ENCODE measurements around the gene RPRD1B. TPM values are rescaled to one million over a fixed set of nuclear protein-coding genes. Genes with fewer than 3 reads are reported as not detected.

Gene RPRD1B
- total RNA-seq, 5 donors from 2014 or later (not counting 1 experiment from before 2014, with no cell fraction given), result 38.3 to 46.6 (median 40.5) TPM

GRCh38 chr20:38054647-38055046, 21.1 kb downstream of the RPRD1B start:
- Mint-ChIP-seq H3K9me3 (no peaks in the 10 kb centered on the region), H3K4me3 (no peak overlapping the region), H3K27ac (no peak overlapping the region), H3K36me3 (peaks cover 31% of the 10 kb centered on the region), H3K4me1 (peaks cover 40 to 50% (median 49%) of the 10 kb centered on the region in 3 donors), H3K27me3 (no peaks in the 10 kb centered on the region)
- Histone ChIP-seq H3K4me3 (ENCODE audit: control insufficient read depth in 1 of 2, extremely low read depth in 1 of 2, low read length in 1 of 2) (no peak overlapping the region), H3K27me3 (replicated peaks in 1 of 2; ENCODE audit: control insufficient read depth in 2 of 2, extremely low read depth in 1 of 2, insufficient read depth in 2 of 2, low read length in 1 of 2) (no peaks in the 10 kb centered on the region), H3K27ac (ENCODE audit: low read length) (no peak overlapping the region), H3K9me3 (no peaks in the 10 kb centered on the region), H3K4me1 (ENCODE audit: control insufficient read depth in 1 of 2, extremely low read depth in 1 of 2, insufficient read depth in 2 of 2, low read length in 2 of 2) (no peaks in the 10 kb centered on the region), H3K36me3 (ENCODE audit: control insufficient read depth in 2 of 2, extremely low read depth in 1 of 2, insufficient read depth in 1 of 2, low read length in 1 of 2) (peaks cover 6 to 61% of the 10 kb centered on the region in 2 donors)
- no peak for ATAC-seq (replicated peaks in 1 of 4)
- POLR2A ChIA-PET, result no interaction called here
- CTCF ChIA-PET, result interaction anchor here in 1 of 2 donors (0.6 to 0.7 kb wide), 2 partner anchors 36 to 62 kb away, joined by 4 read pairs; no protein-coding TSS in a partner anchor
- no peak for DNase-seq
- WGBS (ENCODE audit: insufficient coverage), result no CpG with 5 or more reads among the region's 2 CpGs

GRCh38 chr20:38055294-38055693, 21.7 kb downstream of the RPRD1B start:
- Histone ChIP-seq H3K27ac (ENCODE audit: low read length) (no peak overlapping the region), H3K27me3 (replicated peaks in 1 of 2; ENCODE audit: control insufficient read depth in 2 of 2, extremely low read depth in 1 of 2, insufficient read depth in 2 of 2, low read length in 1 of 2) (no peaks in the 10 kb centered on the region), H3K4me1 (ENCODE audit: control insufficient read depth in 1 of 2, extremely low read depth in 1 of 2, insufficient read depth in 2 of 2, low read length in 2 of 2) (no peaks in the 10 kb centered on the region), H3K36me3 (ENCODE audit: control insufficient read depth in 2 of 2, extremely low read depth in 1 of 2, insufficient read depth in 1 of 2, low read length in 1 of 2) (peaks cover 9 to 61% of the 10 kb centered on the region in 2 donors), H3K4me3 (ENCODE audit: control insufficient read depth in 1 of 2, extremely low read depth in 1 of 2, low read length in 1 of 2) (no peak overlapping the region), H3K9me3 (no peaks in the 10 kb centered on the region)
- Mint-ChIP-seq H3K4me3 (no peak overlapping the region), H3K36me3 (peaks cover 31% of the 10 kb centered on the region), H3K27ac (peak overlapping the region in 1 of 2 donors; percentile 41), H3K27me3 (no peaks in the 10 kb centered on the region), H3K4me1 (peaks cover 34 to 43% (median 43%) of the 10 kb centered on the region in 3 donors), H3K9me3 (no peaks in the 10 kb centered on the region)
- ChIA-PET CTCF (interaction anchor here in 1 of 2 donors (0.7 kb wide), 2 partner anchors 35 to 491 kb away, joined by 3 to 4 read pairs; no protein-coding TSS in a partner anchor), POLR2A (no interaction called here)
- WGBS (ENCODE audit: insufficient coverage), result 74% methylated on average over 4 of the region's 4 CpGs
- ATAC-seq (replicated peaks in 1 of 4), result no peak
- DNase-seq, result no peak

GRCh38 chr20:38055848-38056247, 22.3 kb downstream of the RPRD1B start:
- 100% methylated on average over 4 of the region's 6 CpGs for WGBS (ENCODE audit: insufficient coverage)
- Mint-ChIP-seq H3K27me3 (no peaks in the 10 kb centered on the region), H3K4me1 (peaks cover 32 to 38% (median 38%) of the 10 kb centered on the region in 3 donors), H3K9me3 (no peaks in the 10 kb centered on the region), H3K4me3 (no peak overlapping the region), H3K27ac (peak overlapping the region in 1 of 2 donors; percentile 2), H3K36me3 (peaks cover 34% of the 10 kb centered on the region)
- H3K4me1 ChIP-seq (ENCODE audit: control insufficient read depth in 1 of 2, extremely low read depth in 1 of 2, insufficient read depth in 2 of 2, low read length in 2 of 2), result no peaks in the 10 kb centered on the region
- peaks cover 13 to 61% of the 10 kb centered on the region in 2 donors for H3K36me3 ChIP-seq (ENCODE audit: control insufficient read depth in 2 of 2, extremely low read depth in 1 of 2, insufficient read depth in 1 of 2, low read length in 1 of 2)
- H3K4me3 ChIP-seq (ENCODE audit: control insufficient read depth in 1 of 2, extremely low read depth in 1 of 2, low read length in 1 of 2), result no peak overlapping the region
- POLR2A ChIA-PET, result interaction anchor here in 1 of 2 donors (0.7 kb wide), 1 partner anchor 499 kb away, joined by 3 read pairs; no protein-coding TSS in a partner anchor
- no peak overlapping the region for H3K27ac ChIP-seq (ENCODE audit: low read length)
- H3K27me3 ChIP-seq (replicated peaks in 1 of 2; ENCODE audit: control insufficient read depth in 2 of 2, extremely low read depth in 1 of 2, insufficient read depth in 2 of 2, low read length in 1 of 2), result no peaks in the 10 kb centered on the region
- DNase-seq (no peak), ATAC-seq (replicated peaks in 1 of 4) (no peak)
- no peaks in the 10 kb centered on the region for H3K9me3 ChIP-seq
- CTCF ChIA-PET, result interaction anchor here (0.7 to 1.0 kb wide), 3 partner anchors 165 to 938 kb away, joined by 3 to 4 read pairs (median 3); no protein-coding TSS in a partner anchor

- Mint-ChIP-seq H3K36me3 (peaks cover 35% of the 10 kb centered on the region), H3K4me3 (no peak overlapping the region)
- 0% methylated on average over 1 of the region's 7 CpGs for WGBS (ENCODE audit: insufficient coverage)
These were observed 23.9 kb downstream of the RPRD1B start for GRCh38 chr20:38057351-38057972.

GRCh38 chr20:38059832-38060231, 26.3 kb downstream of the RPRD1B start:
- ATAC-seq (replicated peaks in 1 of 4), result no peak
- H3K9me3 ChIP-seq, result no peaks in the 10 kb centered on the region
- ChIA-PET CTCF (interaction anchor here in 1 of 2 donors (1.0 kb wide), 1 partner anchor 161 kb away, joined by 6 read pairs; no protein-coding TSS in a partner anchor), POLR2A (no interaction called here)
- peaks cover 42% of the 10 kb centered on the region for H3K36me3 Mint-ChIP-seq
- 96% methylated on average over 4 of the region's 5 CpGs for WGBS (ENCODE audit: insufficient coverage)
- no peak overlapping the region for H3K4me3 Mint-ChIP-seq
- peaks cover 14 to 20% (median 18%) of the 10 kb centered on the region in 3 donors for H3K4me1 Mint-ChIP-seq
- no peak overlapping the region for H3K27ac ChIP-seq (ENCODE audit: low read length)
- no peaks in the 10 kb centered on the region for H3K4me1 ChIP-seq (ENCODE audit: control insufficient read depth in 1 of 2, extremely low read depth in 1 of 2, insufficient read depth in 2 of 2, low read length in 2 of 2)
- no peaks in the 10 kb centered on the region for H3K27me3 Mint-ChIP-seq
- no peak overlapping the region for H3K27ac Mint-ChIP-seq
- peaks cover 15 to 77% of the 10 kb centered on the region in 2 donors for H3K36me3 ChIP-seq (ENCODE audit: control insufficient read depth in 2 of 2, extremely low read depth in 1 of 2, insufficient read depth in 1 of 2, low read length in 1 of 2)
- DNase-seq, result no peak
- no peak overlapping the region for H3K4me3 ChIP-seq (ENCODE audit: control insufficient read depth in 1 of 2, extremely low read depth in 1 of 2, low read length in 1 of 2)
- no peaks in the 10 kb centered on the region for H3K27me3 ChIP-seq (replicated peaks in 1 of 2; ENCODE audit: control insufficient read depth in 2 of 2, extremely low read depth in 1 of 2, insufficient read depth in 2 of 2, low read length in 1 of 2)
- H3K9me3 Mint-ChIP-seq, result no peaks in the 10 kb centered on the region

More at GRCh38 chr20:38057351-38057972, 23.9 kb downstream of the RPRD1B start:
- Mint-ChIP-seq H3K4me1 (peaks cover 28 to 32% (median 29%) of the 10 kb centered on the region in 3 donors), H3K27me3 (no peaks in the 10 kb centered on the region), H3K9me3 (no peaks in the 10 kb centered on the region), H3K27ac (peak overlapping the region; percentile 6 to 49)
- ATAC-seq (replicated peaks in 1 of 4), result peak; percentile 77 to 94 (median 85)
- Histone ChIP-seq H3K36me3 (ENCODE audit: control insufficient read depth in 2 of 2, extremely low read depth in 1 of 2, insufficient read depth in 1 of 2, low read length in 1 of 2) (peaks cover 13 to 64% of the 10 kb centered on the region in 2 donors), H3K9me3 (no peaks in the 10 kb centered on the region), H3K4me1 (ENCODE audit: control insufficient read depth in 1 of 2, extremely low read depth in 1 of 2, insufficient read depth in 2 of 2, low read length in 2 of 2) (no peaks in the 10 kb centered on the region), H3K4me3 (ENCODE audit: control insufficient read depth in 1 of 2, extremely low read depth in 1 of 2, low read length in 1 of 2) (no peak overlapping the region), H3K27me3 (replicated peaks in 1 of 2; ENCODE audit: control insufficient read depth in 2 of 2, extremely low read depth in 1 of 2, insufficient read depth in 2 of 2, low read length in 1 of 2) (no peaks in the 10 kb centered on the region), H3K27ac (ENCODE audit: low read length) (no peak overlapping the region)
- peak; percentile 38 to 87 (median 67) for DNase-seq
- ChIA-PET CTCF (interaction anchor here (0.5 to 2.3 kb wide), 13 partner anchors 14 to 376 kb away, joined by 3 to 20 read pairs (median 4); partner anchors contain the start of gene TTI1 (in 1 of the 2)), POLR2A (no interaction called here)

- Mint-ChIP-seq H3K9me3 (no peaks in the 10 kb centered on the region), H3K4me1 (peaks cover 11 to 16% (median 14%) of the 10 kb centered on the region in 3 donors), H3K4me3 (no peak overlapping the region), H3K27ac (no peak overlapping the region), H3K36me3 (peaks cover 38% of the 10 kb centered on the region), H3K27me3 (no peaks in the 10 kb centered on the region)
- 100% methylated on average over 5 of the region's 5 CpGs for whole genome bisulfite sequencing (ENCODE audit: insufficient coverage)
- POLR2A ChIA-PET, result no interaction called here
- no peak for ATAC-seq (replicated peaks in 1 of 4)
- peaks cover 15 to 81% of the 10 kb centered on the region in 2 donors for H3K36me3 ChIP-seq (ENCODE audit: control insufficient read depth in 2 of 2, extremely low read depth in 1 of 2, insufficient read depth in 1 of 2, low read length in 1 of 2)
- H3K4me3 ChIP-seq (ENCODE audit: control insufficient read depth in 1 of 2, extremely low read depth in 1 of 2, low read length in 1 of 2), result no peak overlapping the region
- no peaks in the 10 kb centered on the region for H3K9me3 ChIP-seq
- CTCF ChIA-PET, result interaction anchor here in 1 of 2 donors (0.7 to 1.2 kb wide), 2 partner anchors 33 to 161 kb away, joined by 3 to 8 read pairs; no protein-coding TSS in a partner anchor
- no peaks in the 10 kb centered on the region for H3K4me1 ChIP-seq (ENCODE audit: control insufficient read depth in 1 of 2, extremely low read depth in 1 of 2, insufficient read depth in 2 of 2, low read length in 2 of 2)
- H3K27me3 ChIP-seq (replicated peaks in 1 of 2; ENCODE audit: control insufficient read depth in 2 of 2, extremely low read depth in 1 of 2, insufficient read depth in 2 of 2, low read length in 1 of 2), result no peaks in the 10 kb centered on the region
- no peak overlapping the region for H3K27ac ChIP-seq (ENCODE audit: low read length)
- DNase-seq, result no peak
These were observed 27.0 kb downstream of the RPRD1B start for GRCh38 chr20:38060536-38060935.
